ENCODE measurements around the gene GRIN3B.

GRIN3B gene

GRCh38 chr19:1055028-1055425 is 54.8 kb downstream of the GRIN3B start:
- H3K36me3 Mint-ChIP-seq: peaks cover 14% of the 10 kb centered on the region
- H3K9me3 Mint-ChIP-seq (ENCODE audit: low read depth): no peaks in the 10 kb centered on the region
- peaks cover 15% of the 10 kb centered on the region for H3K4me1 Mint-ChIP-seq (ENCODE audit: low read depth)
- no peak overlapping the region for H3K4me3 Mint-ChIP-seq
- no peaks in the 10 kb centered on the region for H3K27me3 Mint-ChIP-seq
- H3K27ac Mint-ChIP-seq: no peak overlapping the region

GRCh38 chr19:1055886-1056620 is 55.8 kb downstream of the GRIN3B start:
- Mint-ChIP-seq H3K9me3 (ENCODE audit: low read depth) (no peaks in the 10 kb centered on the region), H3K4me3 (no peak overlapping the region), H3K4me1 (ENCODE audit: low read depth) (peaks cover 15% of the 10 kb centered on the region), H3K27ac (no peak overlapping the region), H3K27me3 (no peaks in the 10 kb centered on the region), H3K36me3 (peaks cover 14% of the 10 kb centered on the region)

GRCh38 chr19:1057176-1057855 is 57.1 kb downstream of the GRIN3B start:
- H3K4me1 Mint-ChIP-seq (ENCODE audit: low read depth): peaks cover 15% of the 10 kb centered on the region
- no peaks in the 10 kb centered on the region for H3K9me3 Mint-ChIP-seq (ENCODE audit: low read depth)
- peaks cover 14% of the 10 kb centered on the region for H3K36me3 Mint-ChIP-seq
- H3K27ac Mint-ChIP-seq: peak overlapping the region; percentile 84
- H3K27me3 Mint-ChIP-seq: no peaks in the 10 kb centered on the region
- H3K4me3 Mint-ChIP-seq: no peak overlapping the region

- Mint-ChIP-seq H3K27me3 (no peaks in the 10 kb centered on the region), H3K27ac (peak overlapping the region; percentile 28), H3K4me3 (no peak overlapping the region), H3K9me3 (ENCODE audit: low read depth) (no peaks in the 10 kb centered on the region), H3K36me3 (peaks cover 14% of the 10 kb centered on the region), H3K4me1 (ENCODE audit: low read depth) (peaks cover 13% of the 10 kb centered on the region)
Observed at GRCh38 chr19:1058112-1058511, 57.9 kb downstream of the GRIN3B start.

Measured in activated naive CD8-positive, alpha-beta T cell (primary cell).